A673 (cell line): Measurements from ENCODE around the gene ABCA10.

Experiments used
- EZH2 ChIP-seq: fragments of 200-600 bp; sonication (generic); IDR thresholded peaks from 2 replicates; pipeline ENCODE4 v1.6.1; 2017; ENCODE audit warnings: borderline replicate concordance, low read depth, mild to moderate bottlenecking, mixed read lengths, antibody characterized with exemption, low read length; ENCODE audit not compliant: poor library complexity, severe bottlenecking
- TF ChIP-seq, protein P1 (sequence below): fragments of 300-800, 200-600 bp; sonication (generic); conservative IDR thresholded peaks from 2 replicates; pipeline ENCODE4 v1.5.1; 2017; ENCODE audit warnings: low read depth, mild to moderate bottlenecking, antibody characterized with exemption, low read length, moderate library complexity, mixed read lengths

- TF ChIP-seq, protein P1, sequence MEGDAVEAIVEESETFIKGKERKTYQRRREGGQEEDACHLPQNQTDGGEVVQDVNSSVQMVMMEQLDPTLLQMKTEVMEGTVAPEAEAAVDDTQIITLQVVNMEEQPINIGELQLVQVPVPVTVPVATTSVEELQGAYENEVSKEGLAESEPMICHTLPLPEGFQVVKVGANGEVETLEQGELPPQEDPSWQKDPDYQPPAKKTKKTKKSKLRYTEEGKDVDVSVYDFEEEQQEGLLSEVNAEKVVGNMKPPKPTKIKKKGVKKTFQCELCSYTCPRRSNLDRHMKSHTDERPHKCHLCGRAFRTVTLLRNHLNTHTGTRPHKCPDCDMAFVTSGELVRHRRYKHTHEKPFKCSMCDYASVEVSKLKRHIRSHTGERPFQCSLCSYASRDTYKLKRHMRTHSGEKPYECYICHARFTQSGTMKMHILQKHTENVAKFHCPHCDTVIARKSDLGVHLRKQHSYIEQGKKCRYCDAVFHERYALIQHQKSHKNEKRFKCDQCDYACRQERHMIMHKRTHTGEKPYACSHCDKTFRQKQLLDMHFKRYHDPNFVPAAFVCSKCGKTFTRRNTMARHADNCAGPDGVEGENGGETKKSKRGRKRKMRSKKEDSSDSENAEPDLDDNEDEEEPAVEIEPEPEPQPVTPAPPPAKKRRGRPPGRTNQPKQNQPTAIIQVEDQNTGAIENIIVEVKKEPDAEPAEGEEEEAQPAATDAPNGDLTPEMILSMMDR, result no peak
- no peak for TF ChIP-seq EZH2
Measured at GRCh38 chr17:69269131-69269998, 40.7 kb upstream of the ABCA10 start.
